Gastrocnemius medialis (tissue), 4 donors: ENCODE data around the gene MOG. TPM values are rescaled to one million over a fixed set of nuclear protein-coding genes. Genes with fewer than 3 reads are reported as not detected.

ENCODE experiments used
- ATAC-seq, 2 donors: fragments of 150-250 bp; one replicate each; pipeline ENCODE4 v1.9.1; 2016
- DNase-seq, 2 donors: peaks; one replicate each; pipeline ENCODE4 v3.0.0-alpha.2; 2019
- H3K27ac ChIP-seq, 4 donors: fragments of 200-600 bp; sonication (generic); 1 replicate in 1 of 4; 2 replicates in 3 of 4; pipeline ENCODE4 v1.5.1; 2016 to 2018; ENCODE audit warnings: mild to moderate bottlenecking in 2 of 4, moderate library complexity in 1 of 4
- H3K27me3 ChIP-seq, 3 donors: fragments of 200-600 bp; sonication (generic) in 2 of 3; 1 replicate in 1 of 3; 2 replicates in 2 of 3; pipeline versions ENCODE4 v1.5.1 to v1.6.0; 2016 to 2019; ENCODE audit warnings: mild to moderate bottlenecking in 1 of 3, moderate library complexity in 1 of 3
- H3K36me3 ChIP-seq, 2 donors: fragments of 200-600 bp; sonication (generic) in 1 of 2; one replicate each; pipeline ENCODE4 v1.5.1; 2017 to 2018
- H3K4me1 ChIP-seq, 2 donors: fragments of 200-600 bp; sonication (generic) in 1 of 2; one replicate each; pipeline ENCODE4 v1.5.1; 2016 to 2017; ENCODE audit warnings: mild to moderate bottlenecking in 2 of 2
- H3K4me3 ChIP-seq, 4 donors: fragments of 200-600 bp; sonication (generic) in 3 of 4; 1 replicate in 1 of 4; 2 replicates in 3 of 4; pipeline ENCODE4 v1.5.1; 2016 to 2019; ENCODE audit warnings: mild to moderate bottlenecking in 2 of 4
- H3K9me3 ChIP-seq, 3 donors: fragments of 200-600 bp; sonication (generic) in 2 of 3; 1 replicate in 1 of 3; 2 replicates in 2 of 3; pipeline ENCODE4 v1.5.1; 2016 to 2019
- POLR2A ChIP-seq, 2 donors: fragments of 450-650 bp; IDR thresholded peaks; one replicate each; pipeline ENCODE4 v1.6.1; 2017; ENCODE audit warnings: antibody characterized with exemption in 2 of 2, mild to moderate bottlenecking in 2 of 2, moderate library complexity in 2 of 2
- in situ Hi-C, 4 donors: fragments of 200-750 bp; cut with MboI; loops; one replicate each; pipeline versions ENCODE4 v1.15.0 to v1.8.0; 2017; ENCODE audit warnings: low sequenced_read_pairs in 4 of 4
- intact Hi-C: fragments of 100-400 bp; cut with DNase I; formaldehyde crosslinking; loops from one replicate; pipeline ENCODE4 v1.15.1; 2023; ENCODE audit warnings: low total_unique reads
- total RNA-seq, 4 donors: library from RNA; depleted of rRNA; stranded (reverse); fragments of >200 nt; gene quantifications; one replicate each; pipeline versions ENCODE4 v1.1.0 to v1.2.3, GENCODE V29; 2016
- TF ChIP-seq, protein P1 (sequence below), 5 experiments: fragments of 450-650 bp in 3 of 5; fragments of 200-600 bp in 2 of 5; sonication (generic) in 2 of 5; IDR thresholded peaks in 4 of 5; conservative IDR thresholded peaks in 1 of 5; 1 replicate in 4 of 5; 2 replicates in 1 of 5; pipeline ENCODE4 v1.5.1; 2016 to 2019; ENCODE audit warnings: antibody characterized with exemption in 5 of 5, mild to moderate bottlenecking in 3 of 5, moderate library complexity in 3 of 5

MOG gene
- total RNA-seq, 4 donors from 2014 or later: not detected

DNA sequence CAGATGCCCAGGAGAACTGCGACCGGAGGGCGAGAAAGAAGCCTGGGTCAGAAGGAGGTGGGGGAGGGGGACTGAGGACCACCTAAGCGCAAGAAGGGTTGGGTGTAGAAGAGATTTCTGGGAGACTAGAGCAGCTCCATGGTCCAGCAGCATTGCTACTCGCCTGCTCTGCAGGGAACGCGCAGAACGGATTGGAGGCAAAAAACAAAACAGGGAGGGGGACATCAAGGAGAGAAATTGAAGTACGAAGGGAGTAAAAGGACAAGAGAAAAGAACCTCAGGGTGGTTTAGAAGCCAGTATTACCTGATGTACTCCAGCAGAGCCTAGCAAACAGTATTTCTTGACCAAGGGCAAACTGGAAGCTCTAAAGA, 23.4 kb upstream of the MOG start:
- Histone ChIP-seq H3K36me3 (no peaks in the 10 kb centered on the region), H3K4me1 (peaks cover 4 to 11% of the 10 kb centered on the region in 2 donors), H3K27ac (peak overlapping the region; percentile 51 to 78 (median 76)), H3K9me3 (no peaks in the 10 kb centered on the region), H3K27me3 (peaks cover 35 to 46% (median 35%) of the 10 kb centered on the region in 3 donors), H3K4me3 (peak overlapping the region; percentile 60 to 79 (median 74))
- in situ Hi-C loops: no loop called here
- intact Hi-C loops: no loop called here
- no peak for DNase-seq
- peak in 1 of 2 donors; percentile 16 for ATAC-seq
- TF ChIP-seq, protein P1, sequence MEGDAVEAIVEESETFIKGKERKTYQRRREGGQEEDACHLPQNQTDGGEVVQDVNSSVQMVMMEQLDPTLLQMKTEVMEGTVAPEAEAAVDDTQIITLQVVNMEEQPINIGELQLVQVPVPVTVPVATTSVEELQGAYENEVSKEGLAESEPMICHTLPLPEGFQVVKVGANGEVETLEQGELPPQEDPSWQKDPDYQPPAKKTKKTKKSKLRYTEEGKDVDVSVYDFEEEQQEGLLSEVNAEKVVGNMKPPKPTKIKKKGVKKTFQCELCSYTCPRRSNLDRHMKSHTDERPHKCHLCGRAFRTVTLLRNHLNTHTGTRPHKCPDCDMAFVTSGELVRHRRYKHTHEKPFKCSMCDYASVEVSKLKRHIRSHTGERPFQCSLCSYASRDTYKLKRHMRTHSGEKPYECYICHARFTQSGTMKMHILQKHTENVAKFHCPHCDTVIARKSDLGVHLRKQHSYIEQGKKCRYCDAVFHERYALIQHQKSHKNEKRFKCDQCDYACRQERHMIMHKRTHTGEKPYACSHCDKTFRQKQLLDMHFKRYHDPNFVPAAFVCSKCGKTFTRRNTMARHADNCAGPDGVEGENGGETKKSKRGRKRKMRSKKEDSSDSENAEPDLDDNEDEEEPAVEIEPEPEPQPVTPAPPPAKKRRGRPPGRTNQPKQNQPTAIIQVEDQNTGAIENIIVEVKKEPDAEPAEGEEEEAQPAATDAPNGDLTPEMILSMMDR (IDR thresholded peaks at IDR 0.05 in 4 of 5, conservative IDR thresholded peaks at IDR 0.05 in 1 of 5): no peak
- TF ChIP-seq POLR2A (IDR thresholded peaks at IDR 0.05): no peak

- Histone ChIP-seq H3K9me3 (no peaks in the 10 kb centered on the region), H3K4me1 (no peaks in the 10 kb centered on the region), H3K4me3 (no peak overlapping the region), H3K27me3 (peaks cover 8 to 17% (median 14%) of the 10 kb centered on the region in 3 donors), H3K27ac (no peak overlapping the region), H3K36me3 (no peaks in the 10 kb centered on the region)
- TF ChIP-seq, protein P1 (IDR thresholded peaks at IDR 0.05 in 4 of 5, conservative IDR thresholded peaks at IDR 0.05 in 1 of 5): no peak
- TF ChIP-seq POLR2A (IDR thresholded peaks at IDR 0.05): no peak
- ATAC-seq: no peak
- DNase-seq: no peak
- in situ Hi-C loops: no loop called here
- intact Hi-C loops: no loop called here
Measured at GRCh38 chr6:29637247-29637646, 19.6 kb upstream of the MOG start.

DNA sequence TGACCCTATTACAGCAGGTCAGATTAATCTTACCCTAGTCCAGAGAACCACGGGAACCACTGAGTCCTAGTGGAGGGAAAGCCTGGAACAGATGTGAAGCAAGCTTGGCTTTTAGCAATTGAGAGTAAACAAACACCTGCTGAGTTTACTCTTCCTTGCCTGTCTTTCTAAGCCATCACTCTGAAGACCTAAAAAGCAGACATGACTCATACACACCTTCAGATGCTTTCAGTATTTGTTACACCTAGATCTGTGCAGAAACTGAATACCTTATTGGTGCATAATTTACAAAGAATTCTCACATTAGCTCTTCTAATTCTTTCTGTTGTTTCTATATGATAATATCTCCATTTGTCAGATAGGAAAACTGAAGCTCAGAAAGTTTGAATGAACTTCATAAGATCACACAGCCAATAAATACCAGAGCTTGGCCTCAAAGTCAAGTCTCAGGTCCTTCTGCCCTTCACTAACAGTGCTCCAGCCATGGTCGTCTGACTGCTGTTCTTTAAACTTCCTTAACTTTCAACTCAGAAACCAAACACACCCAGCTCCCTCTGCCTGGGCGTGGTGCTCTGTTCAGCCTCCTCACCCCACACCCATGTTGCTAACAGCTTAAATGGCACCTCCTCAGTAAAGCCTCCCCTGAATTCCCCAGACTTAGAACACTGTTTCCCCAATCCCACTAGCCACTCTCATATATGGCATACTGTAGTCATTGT, 15.3 kb upstream of the MOG start:
- in situ Hi-C loops (no loop called here), intact Hi-C loops (no loop called here)
- H3K9me3 ChIP-seq: no peaks in the 10 kb centered on the region
- H3K27me3 ChIP-seq: peaks cover 0 to 5% (median 3%) of the 10 kb centered on the region in 3 donors
- H3K4me3 ChIP-seq: no peak overlapping the region
- no peak for TF ChIP-seq POLR2A (IDR thresholded peaks at IDR 0.05)
- TF ChIP-seq, protein P1 (IDR thresholded peaks at IDR 0.05 in 4 of 5, conservative IDR thresholded peaks at IDR 0.05 in 1 of 5): no peak
- no peaks in the 10 kb centered on the region for H3K4me1 ChIP-seq
- no peak for DNase-seq
- no peaks in the 10 kb centered on the region for H3K36me3 ChIP-seq
- ATAC-seq: no peak
- no peak overlapping the region for H3K27ac ChIP-seq

GRCh38 chr6:29647927-29648642, 8.8 kb upstream of the MOG start:
- TF ChIP-seq, protein P1 (IDR thresholded peaks at IDR 0.05 in 4 of 5, conservative IDR thresholded peaks at IDR 0.05 in 1 of 5): peak in 1 of 5 experiments; percentile 27
- TF ChIP-seq POLR2A (IDR thresholded peaks at IDR 0.05): no peak
- H3K36me3 ChIP-seq: no peaks in the 10 kb centered on the region
- no peaks in the 10 kb centered on the region for H3K9me3 ChIP-seq
- intact Hi-C loops: loop anchor here (2.0 kb wide), 1 partner anchor 415 kb away; no protein-coding TSS in a partner anchor
- ATAC-seq (no peak), DNase-seq (no peak)
- in situ Hi-C loops: no loop called here
- no peak overlapping the region for H3K4me3 ChIP-seq
- H3K4me1 ChIP-seq: peaks cover 0 to 3% of the 10 kb centered on the region in 2 donors
- H3K27me3 ChIP-seq: no peaks in the 10 kb centered on the region
- H3K27ac ChIP-seq: no peak overlapping the region
